PC-9 (cell line): ENCODE data around the gene AFG3L2. TPM values are rescaled to one million over a fixed set of nuclear protein-coding genes. Genes with fewer than 3 reads are reported as not detected.
"Not testable (repeated sequence)": the region's sequence is repeated elsewhere in the genome, so short reads cannot be mapped to it uniquely, and the experiment has no call there.

Source experiments
- BruUV-seq: library from RNA; stranded (reverse); fragments of 400-500 nt; replicated peaks from 2 replicates; lab custom pipeline; 2021; lab: Mats Ljungman, UMichigan
- CTCF ChIA-PET: fragments of 300-600 bp; sonication (Branson Sonifier 250); formaldehyde crosslinking; loops from one replicate; lab custom pipeline; 2022; ENCODE audit warnings: antibody characterized with exemption; lab: Charles Lee
- POLR2A ChIA-PET: fragments of 300-600 bp; sonication (Branson Sonifier 250); formaldehyde crosslinking; loops from one replicate; lab custom pipeline; 2022; ENCODE audit warnings: antibody characterized with exemption; ENCODE audit not compliant: unreplicated experiment; lab: Charles Lee
- DNase-seq, 2 experiments: peaks; one replicate each; pipeline versions ENCODE4 v3.0.0 to v3.0.0-alpha.2; 2015 to 2022; ENCODE audit warnings: mixed read lengths in 1 of 2
- H2AFZ ChIP-seq: fragments of 200-600 bp; sonication (generic); 2 replicates; pipeline ENCODE4 v1.8.1; 2017; ENCODE audit warnings: antibody characterized with exemption
- H3F3A ChIP-seq: fragments of 200-600 bp; sonication (generic); 2 replicates; pipeline ENCODE4 v1.8.1; 2017; ENCODE audit warnings: antibody characterized with exemption, mild to moderate bottlenecking, low read depth; ENCODE audit not compliant: insufficient read depth
- H3K27ac ChIP-seq: fragments of 200-600 bp; sonication (generic); 2 replicates; pipeline ENCODE4 v1.6.1; 2016; ENCODE audit warnings: mixed run types
- H3K27me3 ChIP-seq: fragments of 200-600 bp; sonication (generic); 2 replicates; pipeline ENCODE4 v1.6.1; 2016; ENCODE audit warnings: low read depth, mixed run types; ENCODE audit not compliant: insufficient read depth
- H3K36me3 ChIP-seq: fragments of 200-600 bp; sonication (generic); 2 replicates; pipeline ENCODE4 v1.6.1; 2016; ENCODE audit warnings: low read depth, mixed run types
- H3K4me1 ChIP-seq: fragments of 200-600 bp; sonication (generic); replicated peaks from 2 replicates; pipeline ENCODE4 v1.6.1; 2016; ENCODE audit warnings: mixed run types; ENCODE audit not compliant: insufficient read depth
- H3K4me2 ChIP-seq: fragments of 200-600 bp; sonication (generic); 2 replicates; pipeline ENCODE4 v1.6.1; 2017; ENCODE audit warnings: mixed run types
- H3K4me3 ChIP-seq: fragments of 200-600 bp; sonication (generic); 2 replicates; pipeline ENCODE4 v1.6.1; 2016; ENCODE audit warnings: mixed run types
- H3K79me2 ChIP-seq: fragments of 200-600 bp; sonication (generic); 2 replicates; pipeline ENCODE4 v1.6.1; 2017; ENCODE audit warnings: low read depth, mixed run types
- H3K9me2 ChIP-seq: fragments of 200-600 bp; sonication (generic); 2 replicates; pipeline ENCODE4 v1.8.1; 2017; ENCODE audit warnings: mild to moderate bottlenecking; ENCODE audit not compliant: insufficient read depth
- H3K9me3 ChIP-seq: fragments of 200-600 bp; sonication (generic); 2 replicates; pipeline ENCODE4 v1.8.1; 2016; ENCODE audit warnings: low read depth; ENCODE audit not compliant: insufficient read depth
- H4K20me1 ChIP-seq: fragments of 200-600 bp; sonication (generic); 2 replicates; pipeline ENCODE4 v1.8.1; 2017; ENCODE audit not compliant: insufficient read depth
- CTCF ChIP-seq: fragments of 200-600 bp; sonication (generic); conservative IDR thresholded peaks from 2 replicates; pipeline ENCODE4 v1.6.1; 2017; ENCODE audit warnings: mixed run types, antibody characterized with exemption, mild to moderate bottlenecking, moderate library complexity
- EZH2 ChIP-seq: fragments of 200-600 bp; sonication (generic); IDR thresholded peaks from 2 replicates; pipeline ENCODE4 v1.8.0; 2017; ENCODE audit warnings: antibody characterized with exemption, low read depth
- intact Hi-C: fragments of 100-400 bp; cut with micrococcal nuclease; formaldehyde crosslinking; loops from one replicate; pipeline ENCODE4 v1.10.0; 2022; ENCODE audit not compliant: unreplicated experiment
- total RNA-seq: library from RNA; stranded (reverse); gene quantifications from 2 replicates; pipeline ENCODE4 v1.2.3, GENCODE V29; 2021

Gene AFG3L2
- total RNA-seq, 1 experiment from 2014 or later: 69.4 TPM

DNA sequence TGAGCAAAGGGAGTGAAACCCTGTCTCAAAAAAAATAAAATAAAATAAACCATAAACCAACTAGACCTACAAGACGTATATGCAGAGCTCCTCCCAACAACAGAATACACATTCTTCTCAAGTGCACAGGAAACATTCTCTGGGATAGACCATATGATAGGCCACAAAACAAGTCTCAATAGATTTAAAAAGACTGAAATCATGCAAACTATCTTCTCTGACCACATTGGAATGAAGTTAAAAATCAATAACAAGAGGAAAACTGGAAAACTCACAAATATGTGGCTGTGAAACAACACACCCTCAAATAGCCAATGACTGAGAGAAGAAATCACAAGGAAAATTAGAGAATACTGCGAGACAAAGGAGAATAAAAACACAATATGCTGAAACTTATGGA is 7.2 kb upstream of the AFG3L2 start:
- ChIA-PET POLR2A (interaction anchor here (0.6 kb wide), 1 partner anchor 606 kb away, joined by 4 read pairs; no protein-coding TSS in a partner anchor), CTCF (no interaction called here)
- BruUV-seq: no TSS peak
- Histone ChIP-seq H3K4me2 (no peak overlapping the region), H3K4me3 (no peak overlapping the region), H3K36me3 (no peaks in the 10 kb centered on the region), H3K4me1 (no peaks in the 10 kb centered on the region), H3F3A (no peaks in the 10 kb centered on the region), H3K9me2 (no peaks in the 10 kb centered on the region), H3K9me3 (no peaks in the 10 kb centered on the region), H4K20me1 (no peaks in the 10 kb centered on the region; the same call in 1 of the 2 replicates), H3K27me3 (no peaks in the 10 kb centered on the region), H2AFZ (no peak overlapping the region), H3K79me2 (no peaks in the 10 kb centered on the region), H3K27ac (no peak overlapping the region)
- no peak for TF ChIP-seq EZH2
- no peak for TF ChIP-seq CTCF
- DNase-seq: no peak
- intact Hi-C loops: no loop called here

DNA sequence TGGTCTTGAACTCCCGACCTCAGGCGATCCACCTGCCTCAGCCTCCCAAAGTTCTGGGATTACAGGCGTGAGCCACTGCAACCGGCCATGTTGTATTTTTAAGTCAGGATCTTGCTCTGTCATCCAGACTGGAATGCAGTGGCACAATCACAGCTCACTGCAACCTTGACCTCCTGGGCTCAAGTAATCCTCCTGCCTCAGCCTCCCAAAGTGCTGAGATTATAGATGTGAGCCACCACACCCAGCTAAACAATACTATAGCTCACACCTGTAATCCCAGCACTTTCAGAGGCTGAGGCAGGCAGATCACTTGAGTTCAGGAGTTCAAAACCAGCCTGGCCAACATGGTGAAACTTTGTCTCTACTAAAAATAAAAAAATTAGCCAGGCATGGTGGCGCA is 6.7 kb upstream of the AFG3L2 start:
- DNase-seq, H3K79me2 ChIP-seq, H3K4me3 ChIP-seq, POLR2A ChIA-PET, H2AFZ ChIP-seq, H3K27ac ChIP-seq, H3K4me1 ChIP-seq, BruUV-seq, H3K9me3 ChIP-seq, H4K20me1 ChIP-seq, H3F3A ChIP-seq, H3K4me2 ChIP-seq, H3K9me2 ChIP-seq, CTCF ChIA-PET, intact Hi-C loops, H3K27me3 ChIP-seq, H3K36me3 ChIP-seq: not testable (repeated sequence)

GRCh38 chr18:12382221-12382814 is 5.3 kb upstream of the AFG3L2 start:
- H2AFZ ChIP-seq, intact Hi-C loops, H3K4me3 ChIP-seq, H3K79me2 ChIP-seq, CTCF ChIA-PET, DNase-seq, BruUV-seq, H3K4me2 ChIP-seq, H3K27me3 ChIP-seq, H3K27ac ChIP-seq, H3K36me3 ChIP-seq, H3K9me2 ChIP-seq, H4K20me1 ChIP-seq, H3K4me1 ChIP-seq, H3K9me3 ChIP-seq: not testable (repeated sequence)
- POLR2A ChIA-PET: interaction anchor here (0.7 kb wide), 1 partner anchor 90 kb away, joined by 15 read pairs; no protein-coding TSS in a partner anchor
- H3F3A ChIP-seq: peaks cover 14% of the 10 kb centered on the region

- H3K36me3 ChIP-seq, BruUV-seq, H3K9me3 ChIP-seq, H3K9me2 ChIP-seq, H3K27me3 ChIP-seq, DNase-seq: not testable (repeated sequence)
- intact Hi-C loops: loop anchor here (5.0 to 10.0 kb wide), 2 partner anchors 279 to 393 kb away; partner anchors contain the start of genes IMPA2 and SPIRE1
- H3K4me2 ChIP-seq: peak overlapping the region; percentile 72
- POLR2A ChIA-PET: interaction anchor here (0.7 kb wide), 1 partner anchor 485 kb away, joined by 3 read pairs; no protein-coding TSS in a partner anchor
- H4K20me1 ChIP-seq: peaks cover 21% of the 10 kb centered on the region
- peak overlapping the region; percentile 79 for H2AFZ ChIP-seq
- peaks cover 22% of the 10 kb centered on the region for H3K4me1 ChIP-seq
- H3K27ac ChIP-seq: peak overlapping the region; percentile 67
- H3K79me2 ChIP-seq: peaks cover 34% of the 10 kb centered on the region
- CTCF ChIA-PET: interaction anchor here (0.6 kb wide), 1 partner anchor 62 kb away, joined by 3 read pairs; no protein-coding TSS in a partner anchor
- peaks cover 23% of the 10 kb centered on the region for H3F3A ChIP-seq
- peak overlapping the region; percentile 56 for H3K4me3 ChIP-seq
Observed at GRCh38 chr18:12378198-12378558, 1.2 kb upstream of the AFG3L2 start.
